ENCODE measurements around the gene CENPE.
A peak's percentile ranks its signal among the peaks of the same experiment; 100 is the strongest.

Gene CENPE

GRCh38 chr4:103100691-103101090, 97.5 kb downstream of the CENPE start:
- FAIRE-seq (no peak), DNase-seq (ENCODE audit: insufficient read length, low spot score) (no peak)
- TF ChIP-seq CTCF (IDR thresholded peaks at IDR 0.05; ENCODE audit: insufficient read depth, missing control alignments) = no peak

DNA sequence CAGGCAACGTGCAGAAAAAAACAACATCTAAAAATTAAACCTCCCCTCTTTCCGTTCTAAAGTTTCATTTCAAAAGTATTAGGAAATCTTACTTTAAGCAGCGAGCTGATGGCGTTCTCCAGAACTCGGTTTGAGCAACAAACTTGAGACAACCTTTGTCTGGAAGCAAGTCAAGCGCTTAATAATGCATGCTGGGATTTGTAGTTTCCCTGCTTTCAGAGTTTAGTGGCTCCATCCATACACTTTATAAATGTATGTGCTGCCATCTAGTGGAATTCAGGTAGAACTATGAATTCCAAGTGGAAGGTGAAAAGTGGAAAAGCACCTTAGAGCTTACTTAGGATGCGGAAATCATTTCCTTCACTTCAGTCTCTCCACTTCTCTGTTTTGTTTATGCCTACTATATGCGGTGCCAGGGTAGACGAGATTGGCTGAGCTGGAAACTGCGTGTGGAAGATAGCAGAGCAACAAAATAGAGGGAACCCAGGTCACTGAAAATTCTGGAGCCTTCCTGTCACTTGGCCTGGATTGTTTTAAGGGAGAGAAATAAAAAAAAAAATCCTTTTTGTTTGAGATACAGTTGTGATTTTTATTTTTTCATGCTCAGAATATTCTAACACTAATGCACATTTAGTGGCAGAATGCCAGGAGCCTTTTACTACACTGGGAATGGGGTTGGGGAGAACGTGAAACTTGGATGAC, 98.3 kb downstream of the CENPE start, which contains the start of gene BDH2:
Gene BDH2, minus strand, starts transcription at position 144 of the 702 bp plus-strand sequence. CDS start 3,580 bp downstream, outside the sequence.
- TF ChIP-seq CTCF (IDR thresholded peaks at IDR 0.05; ENCODE audit: insufficient read depth, missing control alignments) = peak; percentile 82
- FAIRE-seq (peak; percentile 96), DNase-seq (ENCODE audit: insufficient read length, low spot score) (peak; percentile 35)

- TF ChIP-seq CTCF (IDR thresholded peaks at IDR 0.05; ENCODE audit: insufficient read depth, missing control alignments) = no peak
- FAIRE-seq = no peak
- DNase-seq (ENCODE audit: insufficient read length, low spot score) = no peak
Measured at GRCh38 chr4:103098756-103099440, 99.2 kb downstream of the CENPE start.

DNA sequence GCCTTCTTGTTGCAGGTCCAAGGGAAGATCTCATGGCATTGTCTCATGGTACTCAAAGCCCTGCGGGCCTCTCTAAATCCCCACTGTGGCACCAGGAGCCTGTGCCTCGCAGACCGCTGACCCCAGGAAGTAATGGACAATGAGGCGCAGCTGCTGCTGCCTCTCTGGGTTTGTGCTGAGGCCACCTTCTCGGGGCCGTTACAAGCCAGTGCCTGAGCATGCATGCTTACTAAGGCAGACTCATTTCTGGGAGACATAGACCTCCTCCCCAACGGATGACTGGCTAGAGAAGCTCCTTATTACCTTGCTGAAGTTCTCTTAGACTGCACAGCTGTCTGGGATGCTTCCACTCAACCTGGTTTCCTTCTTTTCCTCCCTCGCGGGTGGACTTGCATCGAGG, 99.8 kb downstream of the CENPE start:
- DNase-seq (ENCODE audit: insufficient read length, low spot score) = no peak
- FAIRE-seq = no peak
- TF ChIP-seq CTCF (IDR thresholded peaks at IDR 0.05; ENCODE audit: insufficient read depth, missing control alignments) = no peak

- TF ChIP-seq CTCF (IDR thresholded peaks at IDR 0.05; ENCODE audit: insufficient read depth, missing control alignments) = no peak
- DNase-seq (ENCODE audit: insufficient read length, low spot score) = no peak
- FAIRE-seq = peak; percentile 6
Measured at GRCh38 chr4:103097112-103097511, 101.0 kb downstream of the CENPE start.

- DNase-seq (ENCODE audit: insufficient read length, low spot score) (no peak), FAIRE-seq (no peak)
- no peak for TF ChIP-seq CTCF (IDR thresholded peaks at IDR 0.05; ENCODE audit: insufficient read depth, missing control alignments)
Measured at GRCh38 chr4:103095080-103095479, 103.1 kb downstream of the CENPE start.

GRCh38 chr4:103092245-103092644, 105.9 kb downstream of the CENPE start:
- FAIRE-seq (no peak), DNase-seq (ENCODE audit: insufficient read length, low spot score) (no peak)
- TF ChIP-seq CTCF (IDR thresholded peaks at IDR 0.05; ENCODE audit: insufficient read depth, missing control alignments) = no peak

Measured in D721Med (cell line).